Gastroesophageal sphincter (tissue), 4 donors: ENCODE results near the gene RNF43. TPM values are rescaled to one million over a fixed set of nuclear protein-coding genes. Genes with fewer than 3 reads are reported as not detected.
A peak's percentile ranks its signal among the peaks of the same experiment; 100 is the strongest.

Source experiments
- ATAC-seq: fragments of 150-250 bp; one replicate; pipeline ENCODE4 v1.9.1; 2016; ENCODE audit warnings: mild to moderate bottlenecking, moderate library complexity
- H3K27ac ChIP-seq, 4 donors: fragments of 200-600 bp; sonication (generic) in 3 of 4; 1 replicate in 3 of 4; 2 replicates in 1 of 4; pipeline ENCODE4 v1.5.1; 2016 to 2019
- H3K27me3 ChIP-seq: fragments of 200-600 bp; sonication (generic); one replicate; pipeline ENCODE4 v1.5.1; 2019
- H3K36me3 ChIP-seq, 2 donors: fragments of 200-600 bp; sonication (generic); one replicate each; pipeline ENCODE4 v1.5.1; 2019; ENCODE audit warnings: control low read depth in 1 of 2
- H3K4me1 ChIP-seq, 3 donors: fragments of 200-600 bp; sonication (generic); 1 replicate in 2 of 3; 2 replicates in 1 of 3; pipeline ENCODE4 v1.5.1; 2016 to 2019; ENCODE audit warnings: control low read depth in 2 of 3
- H3K4me3 ChIP-seq, 2 donors: fragments of 200-600 bp; sonication (generic); one replicate each; pipeline ENCODE4 v1.5.1; 2019; ENCODE audit warnings: mild to moderate bottlenecking in 1 of 2, moderate library complexity in 1 of 2
- H3K9me3 ChIP-seq, 3 donors: fragments of 200-600 bp; sonication (generic); one replicate each; pipeline ENCODE4 v1.5.1; 2017 to 2019; ENCODE audit warnings: control low read depth in 2 of 3
- EP300 ChIP-seq: sonication (generic); formaldehyde crosslinking; IDR thresholded peaks from one replicate; pipeline ENCODE4 v1.6.1; 2017; ENCODE audit warnings: antibody characterized with exemption, mild to moderate bottlenecking
- POLR2A ChIP-seq, 2 donors: fragments of 450-650 bp; IDR thresholded peaks; one replicate each; pipeline ENCODE4 v1.6.1; 2017; ENCODE audit warnings: antibody characterized with exemption in 2 of 2, mild to moderate bottlenecking in 2 of 2, moderate library complexity in 1 of 2
- POLR2AphosphoS5 ChIP-seq: sonication (generic); formaldehyde crosslinking; IDR thresholded peaks from one replicate; pipeline ENCODE4 v1.6.1; 2017; ENCODE audit warnings: antibody characterized with exemption
- WGBS, 2 donors: methylation state at CpG; one replicate each; pipeline ENCODE4 v1.1.5; 2018; ENCODE audit warnings: low coverage in 1 of 2; 5-methylcytosine and 5-hydroxymethylcytosine counted together
- total RNA-seq, 4 donors: library from RNA; depleted of rRNA; stranded (reverse); fragments of >200 nt; gene quantifications; one replicate each; pipeline ENCODE4 v1.1.0, GENCODE V29; 2016
- TF ChIP-seq, protein P1 (sequence below), 4 experiments: fragments of 200-600 bp in 2 of 4; fragments of 450-650 bp in 2 of 4; sonication (generic) in 1 of 4; IDR thresholded peaks; one replicate each; pipeline ENCODE4 v1.5.1; 2017 to 2019; ENCODE audit warnings: antibody characterized with exemption in 4 of 4, mild to moderate bottlenecking in 2 of 4, moderate library complexity in 2 of 4

RNF43 gene
- total RNA-seq, result under 1 TPM in 2 of 4 donors, not detected in 2; 0.16 to 0.79 TPM

DNA sequence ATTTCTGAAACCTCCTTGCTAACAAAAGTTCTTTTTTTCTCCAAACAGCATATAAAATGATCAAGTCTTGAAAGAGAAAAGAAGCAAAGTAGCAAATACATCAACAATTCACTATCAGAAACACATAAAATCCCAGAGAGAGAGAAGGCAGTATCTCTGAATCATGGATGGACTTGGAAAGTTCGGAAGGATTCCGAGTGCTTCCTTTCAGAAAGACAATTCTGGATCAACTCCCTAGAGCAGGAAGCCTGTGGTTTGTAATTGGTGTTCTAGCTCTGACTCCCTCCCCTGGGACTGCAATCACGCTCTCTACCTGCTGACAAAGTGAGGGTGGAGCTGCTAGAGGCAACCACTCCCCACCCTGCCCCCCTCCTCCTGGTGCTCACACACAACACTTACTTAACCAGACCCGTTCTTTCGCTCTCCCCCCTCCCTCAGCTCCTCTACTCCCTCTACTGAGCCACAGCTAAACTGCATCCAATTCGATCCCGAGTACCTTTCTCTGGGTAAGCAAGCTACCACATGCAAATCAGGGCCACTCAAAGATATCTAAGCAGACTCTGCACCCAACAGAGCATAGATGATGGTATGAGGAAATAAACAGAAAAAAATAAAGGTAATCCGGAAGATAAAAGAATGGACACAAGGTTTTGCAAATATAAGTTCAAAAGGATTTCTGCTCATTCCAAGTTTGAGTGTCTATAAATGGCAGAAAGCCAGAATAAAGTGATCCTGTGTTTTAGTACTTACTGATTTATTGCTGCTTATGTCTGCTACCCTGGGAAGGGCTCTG is at the start of gene RNF43:
Gene RNF43 (minus strand): TSS at position 235 of the 793 bp plus-strand sequence. CDS start 1,957 bp downstream, outside the sequence.
- Histone ChIP-seq H3K27me3 (peaks cover under 1% of the 10 kb centered on the region), H3K27ac (peak within 1 kb of the TSS in 3 of 4 donors; percentile 55 to 61 (median 56)), H3K4me1 (peaks cover 0 to 13% (median 0%) of the 10 kb centered on the region in 3 donors), H3K36me3 (no peaks in the 10 kb centered on the region), H3K9me3 (no peaks in the 10 kb centered on the region), H3K4me3 (peak within 1 kb of the TSS; percentile 31 to 41)
- TF ChIP-seq EP300 (no peak), POLR2AphosphoS5 (no peak)
- TF ChIP-seq, protein P1, sequence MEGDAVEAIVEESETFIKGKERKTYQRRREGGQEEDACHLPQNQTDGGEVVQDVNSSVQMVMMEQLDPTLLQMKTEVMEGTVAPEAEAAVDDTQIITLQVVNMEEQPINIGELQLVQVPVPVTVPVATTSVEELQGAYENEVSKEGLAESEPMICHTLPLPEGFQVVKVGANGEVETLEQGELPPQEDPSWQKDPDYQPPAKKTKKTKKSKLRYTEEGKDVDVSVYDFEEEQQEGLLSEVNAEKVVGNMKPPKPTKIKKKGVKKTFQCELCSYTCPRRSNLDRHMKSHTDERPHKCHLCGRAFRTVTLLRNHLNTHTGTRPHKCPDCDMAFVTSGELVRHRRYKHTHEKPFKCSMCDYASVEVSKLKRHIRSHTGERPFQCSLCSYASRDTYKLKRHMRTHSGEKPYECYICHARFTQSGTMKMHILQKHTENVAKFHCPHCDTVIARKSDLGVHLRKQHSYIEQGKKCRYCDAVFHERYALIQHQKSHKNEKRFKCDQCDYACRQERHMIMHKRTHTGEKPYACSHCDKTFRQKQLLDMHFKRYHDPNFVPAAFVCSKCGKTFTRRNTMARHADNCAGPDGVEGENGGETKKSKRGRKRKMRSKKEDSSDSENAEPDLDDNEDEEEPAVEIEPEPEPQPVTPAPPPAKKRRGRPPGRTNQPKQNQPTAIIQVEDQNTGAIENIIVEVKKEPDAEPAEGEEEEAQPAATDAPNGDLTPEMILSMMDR (IDR thresholded peaks at IDR 0.05), result peak; percentile 49 to 83 (median 74)
- 0 to 2% methylated on average over 3 to 7 of the region's 8 CpGs for WGBS, 2 donors
- peak; percentile 99 for ATAC-seq

- H3K36me3 ChIP-seq, result no peaks in the 10 kb centered on the region
- H3K4me3 ChIP-seq, result no peak overlapping the region
- no peaks in the 10 kb centered on the region for H3K9me3 ChIP-seq
- H3K27me3 ChIP-seq, result no peaks in the 10 kb centered on the region
- ATAC-seq, result no peak
- TF ChIP-seq POLR2A (IDR thresholded peaks at IDR 0.05) (no peak), EP300 (no peak), POLR2AphosphoS5 (no peak)
- TF ChIP-seq, protein P1 (IDR thresholded peaks at IDR 0.05), result no peak
- H3K27ac ChIP-seq, result no peak overlapping the region
- H3K4me1 ChIP-seq, result no peaks in the 10 kb centered on the region
Observed at GRCh38 chr17:58455491-58455890, 38.2 kb upstream of the RNF43 start.

DNA sequence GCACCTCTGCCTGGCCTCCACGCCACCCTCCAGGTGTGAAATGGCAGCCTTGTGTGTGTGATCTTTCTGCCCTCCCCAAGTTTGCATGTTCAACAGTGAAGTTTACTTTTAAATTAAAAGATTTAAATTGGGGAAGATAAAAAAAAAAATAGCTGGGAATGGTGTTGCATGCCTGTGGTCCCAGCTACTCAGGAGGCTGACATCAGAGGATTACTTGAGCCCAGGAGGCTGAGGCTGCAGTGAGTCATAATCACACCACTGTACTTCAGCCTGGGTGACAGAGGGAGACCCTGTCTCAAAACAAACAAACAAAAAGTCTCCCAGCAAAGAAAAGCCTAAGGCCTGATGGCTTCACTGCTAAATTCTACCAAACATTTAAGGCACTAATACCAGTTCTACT is 35.4 kb upstream of the RNF43 start:
- H3K27ac ChIP-seq, result no peak overlapping the region
- TF ChIP-seq, protein P1 (IDR thresholded peaks at IDR 0.05), result no peak
- H3K4me1 ChIP-seq, result no peaks in the 10 kb centered on the region
- WGBS, 2 donors, result 83 to 100% methylated on average over 1 of the region's 1 CpG
- ATAC-seq, result no peak
- H3K27me3 ChIP-seq, result no peaks in the 10 kb centered on the region
- no peaks in the 10 kb centered on the region for H3K9me3 ChIP-seq
- no peaks in the 10 kb centered on the region for H3K36me3 ChIP-seq
- no peak overlapping the region for H3K4me3 ChIP-seq

DNA sequence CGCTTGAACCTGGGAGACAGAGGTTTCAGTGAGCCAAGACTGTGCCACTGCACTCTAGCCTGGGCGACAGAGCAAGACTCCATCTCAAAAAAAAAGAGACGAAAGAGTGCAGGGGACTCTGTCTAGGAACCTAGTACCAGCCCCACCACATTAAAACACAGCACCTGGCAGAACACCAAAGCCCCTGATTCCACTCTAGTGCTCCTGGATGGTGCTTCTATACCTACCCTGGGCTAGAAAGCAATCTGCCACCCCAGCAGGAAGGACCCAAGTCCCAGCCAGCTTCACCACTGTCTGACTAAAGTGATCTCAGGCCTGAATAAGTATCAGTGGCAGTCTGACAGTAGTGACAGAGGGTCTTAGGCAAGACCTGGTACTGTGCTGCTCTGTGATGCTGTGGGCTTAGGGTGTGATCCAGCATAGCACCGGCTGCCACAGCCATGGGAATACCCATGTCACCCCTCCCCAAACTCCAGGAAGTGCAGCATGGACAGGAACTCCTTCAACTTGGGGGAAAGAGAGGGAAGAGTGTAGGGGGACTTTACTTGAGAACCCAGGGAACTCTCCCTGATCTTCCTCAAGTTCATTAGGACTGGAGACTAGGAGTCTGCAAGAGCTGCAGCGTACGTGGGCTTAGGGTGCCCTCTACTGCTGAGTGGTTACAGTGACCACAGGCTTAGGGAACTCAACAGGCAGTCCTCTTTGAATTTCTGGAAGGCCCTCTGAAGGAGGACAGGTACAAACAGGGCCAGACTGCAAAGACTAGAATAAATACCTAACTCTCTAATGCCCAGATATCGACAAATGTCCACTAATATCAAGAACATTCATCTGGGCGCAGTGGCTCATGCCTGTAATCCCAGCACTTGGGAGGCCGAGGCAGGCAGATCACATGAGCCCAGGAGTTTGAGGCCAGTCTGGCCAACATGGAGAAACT is 30.0 kb upstream of the RNF43 start:
- 40 to 72% methylated on average over 1 to 5 of the region's 9 CpGs for WGBS, 2 donors
- Histone ChIP-seq H3K9me3 (no peaks in the 10 kb centered on the region), H3K4me3 (no peak overlapping the region), H3K27me3 (no peaks in the 10 kb centered on the region), H3K36me3 (no peaks in the 10 kb centered on the region), H3K4me1 (no peaks in the 10 kb centered on the region), H3K27ac (no peak overlapping the region)
- peak; percentile 61 for ATAC-seq
- TF ChIP-seq, protein P1 (IDR thresholded peaks at IDR 0.05), result peak in 2 of 4 experiments; percentile 25 to 47
- TF ChIP-seq EP300 (no peak), POLR2AphosphoS5 (no peak)
